ENCODE results near the gene JUP.

The JUP gene

DNA sequence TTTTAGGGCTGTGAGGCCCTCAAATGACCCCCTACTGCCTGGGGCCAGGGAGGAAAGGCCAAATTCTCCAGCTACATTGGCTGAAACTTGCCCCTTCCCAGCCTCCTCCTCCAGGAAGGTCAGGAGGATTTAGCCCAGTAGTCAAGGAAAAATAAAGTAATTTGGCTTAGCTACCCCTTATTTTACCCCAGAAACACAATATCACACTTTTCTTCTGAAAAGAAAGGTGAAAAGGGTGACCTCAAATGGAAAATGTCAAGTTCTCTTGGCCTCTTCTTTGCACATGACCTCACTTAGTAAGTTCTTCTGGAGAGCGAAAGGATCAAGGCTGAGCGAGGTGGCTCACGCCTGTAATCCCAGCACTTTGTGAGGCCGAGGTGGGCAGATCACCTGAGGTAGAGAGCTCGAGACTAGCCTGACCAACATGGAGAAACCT lies 8.0 kb upstream of the JUP start:
- ChIA-PET CTCF (interaction anchor here (2.2 to 11.3 kb wide), 4 partner anchors 7 to 59 kb away, joined by 8 to 189 read pairs (median 16); partner anchors contain the start of genes HAP1, JUP and P3H4), POLR2A (interaction anchor here (0.7 kb wide), 1 partner anchor 106 kb away, joined by 3 read pairs; no protein-coding TSS in a partner anchor)
- DNase-seq (ENCODE audit: low read depth, low spot score), result no peak
- TF ChIP-seq, protein P1, sequence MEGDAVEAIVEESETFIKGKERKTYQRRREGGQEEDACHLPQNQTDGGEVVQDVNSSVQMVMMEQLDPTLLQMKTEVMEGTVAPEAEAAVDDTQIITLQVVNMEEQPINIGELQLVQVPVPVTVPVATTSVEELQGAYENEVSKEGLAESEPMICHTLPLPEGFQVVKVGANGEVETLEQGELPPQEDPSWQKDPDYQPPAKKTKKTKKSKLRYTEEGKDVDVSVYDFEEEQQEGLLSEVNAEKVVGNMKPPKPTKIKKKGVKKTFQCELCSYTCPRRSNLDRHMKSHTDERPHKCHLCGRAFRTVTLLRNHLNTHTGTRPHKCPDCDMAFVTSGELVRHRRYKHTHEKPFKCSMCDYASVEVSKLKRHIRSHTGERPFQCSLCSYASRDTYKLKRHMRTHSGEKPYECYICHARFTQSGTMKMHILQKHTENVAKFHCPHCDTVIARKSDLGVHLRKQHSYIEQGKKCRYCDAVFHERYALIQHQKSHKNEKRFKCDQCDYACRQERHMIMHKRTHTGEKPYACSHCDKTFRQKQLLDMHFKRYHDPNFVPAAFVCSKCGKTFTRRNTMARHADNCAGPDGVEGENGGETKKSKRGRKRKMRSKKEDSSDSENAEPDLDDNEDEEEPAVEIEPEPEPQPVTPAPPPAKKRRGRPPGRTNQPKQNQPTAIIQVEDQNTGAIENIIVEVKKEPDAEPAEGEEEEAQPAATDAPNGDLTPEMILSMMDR (IDR thresholded peaks at IDR 0.05; ENCODE audit: insufficient read depth, low read length, missing control alignments), result no peak
- no peak overlapping the region for H3K4me3 ChIP-seq (ENCODE audit: low read depth, low read length)

DNA sequence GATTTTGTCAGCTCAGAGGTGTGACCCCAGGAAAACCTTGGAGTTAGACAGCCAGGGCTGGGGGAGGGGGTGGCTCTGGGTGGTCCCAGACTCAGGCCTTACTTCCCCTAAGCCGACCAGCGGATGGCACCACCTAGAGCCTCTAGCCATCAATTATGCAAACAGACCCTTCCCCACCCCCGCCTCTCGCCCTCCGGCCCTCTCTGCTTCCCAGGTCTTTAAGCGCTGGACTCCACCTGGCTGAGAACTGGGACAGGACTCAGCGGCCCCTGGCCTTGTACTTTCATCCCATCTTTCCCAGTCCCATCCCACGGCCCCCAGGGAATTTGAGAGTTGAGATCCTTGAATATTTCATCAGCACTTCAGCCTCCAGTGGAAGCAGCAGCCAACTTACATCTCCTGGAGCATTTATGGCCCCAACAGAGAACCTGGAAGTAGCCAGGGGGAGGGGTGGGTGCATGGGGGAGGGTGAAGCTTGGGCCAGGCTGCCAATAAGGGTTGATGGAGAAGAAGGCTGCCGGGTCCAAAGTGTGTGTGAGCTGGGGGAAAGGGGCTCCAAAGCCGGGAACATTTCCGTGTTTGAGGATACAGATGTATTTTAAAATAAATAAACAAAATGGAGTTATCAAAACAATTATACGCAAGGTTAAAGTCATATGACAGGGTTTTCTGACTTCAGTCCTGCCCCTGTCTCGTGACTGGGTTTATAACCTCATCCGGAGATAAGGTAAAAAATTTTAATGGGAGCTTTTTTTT lies 7.5 kb upstream of the JUP start:
- TF ChIP-seq, protein P1 (IDR thresholded peaks at IDR 0.05; ENCODE audit: insufficient read depth, low read length, missing control alignments), result no peak
- ChIA-PET POLR2A (interaction anchor here (0.6 kb wide), 1 partner anchor 21 kb away, joined by 3 read pairs; no protein-coding TSS in a partner anchor), CTCF (interaction anchor here (2.2 to 11.3 kb wide), 3 partner anchors 8 to 58 kb away, joined by 11 to 189 read pairs (median 21); partner anchors contain the start of genes HAP1 and JUP)
- no peak for DNase-seq (ENCODE audit: low read depth, low spot score)
- H3K4me3 ChIP-seq (ENCODE audit: low read depth, low read length), result no peak overlapping the region

DNA sequence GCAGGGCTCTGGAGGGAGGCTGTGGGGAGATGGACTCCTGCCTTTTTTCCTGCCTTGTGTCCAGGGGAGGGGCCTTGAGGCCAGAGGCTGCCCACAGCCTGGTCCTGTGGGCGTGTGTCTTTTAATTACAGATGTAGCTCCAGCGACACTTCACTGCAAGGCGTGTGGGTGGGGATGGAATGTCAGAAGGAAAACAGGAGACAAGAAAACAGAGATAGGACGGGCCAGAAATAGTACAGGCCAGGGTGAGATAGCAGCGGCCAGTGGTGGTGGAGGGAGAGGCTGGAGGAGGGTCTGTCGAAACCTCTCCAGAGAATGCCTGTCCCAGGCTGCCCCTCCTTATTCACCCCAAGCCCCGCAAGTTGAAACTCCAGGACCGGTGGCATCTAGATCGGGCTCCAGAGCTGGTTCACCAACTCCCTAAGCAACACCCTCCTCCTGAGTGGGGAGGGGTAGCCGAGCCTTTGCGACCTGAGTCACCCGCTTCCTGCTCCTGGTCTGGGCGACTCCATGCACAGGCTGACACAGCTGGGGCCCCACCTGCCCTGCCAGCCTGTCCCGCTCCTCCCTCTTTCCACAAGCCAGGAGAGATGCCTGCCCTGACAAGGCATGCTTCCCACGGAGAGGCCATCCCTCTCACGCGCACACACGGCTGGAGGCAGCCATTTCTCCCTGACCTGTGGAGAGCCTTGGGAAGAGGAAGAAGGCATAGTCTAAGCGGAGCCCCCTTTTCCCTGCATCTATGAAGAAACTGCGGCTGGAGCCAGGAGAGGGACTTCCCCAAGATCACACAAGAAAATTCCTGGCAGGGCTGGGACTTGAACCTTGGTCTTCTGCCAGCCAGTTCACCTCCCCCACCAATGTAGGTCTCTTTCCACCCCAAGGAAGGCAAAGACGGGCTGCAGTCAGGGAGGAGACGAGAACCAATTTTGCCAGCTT lies 6.6 kb upstream of the JUP start:
- POLR2A ChIA-PET, result interaction anchor here (0.6 kb wide), 1 partner anchor 20 kb away, joined by 3 read pairs; no protein-coding TSS in a partner anchor
- CTCF ChIA-PET, result interaction anchor here (1.4 to 11.3 kb wide), 4 partner anchors 7 to 57 kb away, joined by 3 to 189 read pairs (median 16); partner anchors contain the start of genes HAP1 and JUP
- TF ChIP-seq, protein P1 (IDR thresholded peaks at IDR 0.05; ENCODE audit: insufficient read depth, low read length, missing control alignments), result no peak
- no peak overlapping the region for H3K4me3 ChIP-seq (ENCODE audit: low read depth, low read length)
- no peak for DNase-seq (ENCODE audit: low read depth, low spot score)

DNA sequence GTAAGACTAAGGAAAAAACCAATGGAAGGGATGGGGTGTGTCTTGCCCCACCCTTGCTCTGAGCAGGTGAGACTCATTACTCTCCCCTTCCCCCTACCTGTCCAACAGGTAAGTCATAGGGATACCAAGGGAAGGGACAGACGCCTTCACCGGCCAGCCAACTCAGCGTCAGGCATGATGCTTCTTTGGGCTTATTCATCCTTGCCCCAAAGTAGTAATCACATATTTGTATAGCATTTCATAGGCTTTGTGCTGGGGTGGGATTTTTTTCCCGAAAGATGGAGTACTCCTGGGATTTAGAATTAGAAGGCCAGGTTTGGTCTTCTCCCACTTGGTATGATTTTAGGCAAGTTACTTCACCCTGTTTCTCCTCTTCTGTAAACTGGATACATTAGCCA lies 509 bp upstream of the JUP start:
- no peak for DNase-seq (ENCODE audit: low read depth, low spot score)
- CTCF ChIA-PET, result interaction anchor here (0.8 to 4.4 kb wide), 12 partner anchors 8 to 73 kb away, joined by 3 to 52 read pairs (median 10); no protein-coding TSS in a partner anchor
- peak overlapping the region; percentile 20 for H3K4me3 ChIP-seq (ENCODE audit: low read depth, low read length)
- POLR2A ChIA-PET, result interaction anchor here (0.7 to 2.2 kb wide), 5 partner anchors 10 to 99 kb away, joined by 3 to 12 read pairs (median 4); partner anchors contain the start of genes EIF1 and HAP1
- TF ChIP-seq, protein P1 (IDR thresholded peaks at IDR 0.05; ENCODE audit: insufficient read depth, low read length, missing control alignments), result no peak

DNA sequence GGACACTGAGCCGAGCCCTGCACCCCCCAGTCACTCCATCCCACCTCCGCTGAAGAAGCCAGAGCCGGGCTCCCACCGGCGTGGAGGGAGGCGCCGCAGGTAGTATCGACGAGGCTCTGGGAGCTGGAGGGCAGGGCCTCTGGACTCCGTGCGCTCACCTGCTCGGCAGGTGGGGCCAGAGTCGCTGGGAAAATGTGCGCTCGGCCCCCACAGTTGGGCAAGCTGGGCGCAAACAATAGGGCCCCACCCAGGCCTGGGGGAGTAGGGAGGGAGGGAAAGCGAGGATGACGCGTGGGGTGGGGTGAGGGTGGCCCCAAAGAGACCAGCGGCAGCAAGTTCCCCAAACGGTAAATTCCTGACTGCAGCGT lies 668 bp downstream of the JUP start:
- H3K4me3 ChIP-seq (ENCODE audit: low read depth, low read length), result peak overlapping the region; percentile 61
- POLR2A ChIA-PET, result interaction anchor here (1.1 to 2.2 kb wide), 3 partner anchors 9 to 97 kb away, joined by 3 to 12 read pairs (median 4); partner anchors contain the start of gene EIF1
- CTCF ChIA-PET, result interaction anchor here (0.7 to 3.5 kb wide), 14 partner anchors 9 to 173 kb away, joined by 3 to 52 read pairs (median 6); no protein-coding TSS in a partner anchor
- TF ChIP-seq, protein P1 (IDR thresholded peaks at IDR 0.05; ENCODE audit: insufficient read depth, low read length, missing control alignments), result no peak
- no peak for DNase-seq (ENCODE audit: low read depth, low spot score)

Data from AG04449 (cell line).